GM19239 (cell line): ENCODE results near the gene ATAD3C.
A peak's percentile ranks its signal among the peaks of the same experiment; 100 is the strongest.

Experiments used
- DNase-seq: peaks from one replicate; pipeline ENCODE4 v3.0.0; 2011; ENCODE audit warnings: low spot score; ENCODE audit not compliant: insufficient read length
- FAIRE-seq: peaks from 2 replicates; lab custom pipeline; 2011; peaks lifted over from hg19 to GRCh38; lab: Jason Lieb, UNC

Gene ATAD3C

GRCh38 chr1:1429671-1430073, 19.8 kb upstream of the ATAD3C start:
- FAIRE-seq = no peak
- no peak for DNase-seq

- no peak for FAIRE-seq
- DNase-seq = no peak
These were observed 19.1 kb upstream of the ATAD3C start for GRCh38 chr1:1430114-1430982.

GRCh38 chr1:1430992-1431844, 18.3 kb upstream of the ATAD3C start:
- DNase-seq (no peak), FAIRE-seq (no peak)

- FAIRE-seq (no peak), DNase-seq (peak; percentile 14)
These were observed 17.6 kb upstream of the ATAD3C start for GRCh38 chr1:1431845-1432273.

- FAIRE-seq = no peak
These were observed 17.1 kb upstream of the ATAD3C start for GRCh38 chr1:1432274-1432950.

GRCh38 chr1:1432951-1433803, 16.3 kb upstream of the ATAD3C start:
- FAIRE-seq (peak; percentile 56), DNase-seq (peak; percentile 55)

More at GRCh38 chr1:1432274-1432950, 17.1 kb upstream of the ATAD3C start:
- no peak for DNase-seq

GRCh38 chr1:1433804-1434130, 15.7 kb upstream of the ATAD3C start:
- DNase-seq (peak; percentile 50), FAIRE-seq (no peak)

GRCh38 chr1:1434131-1434823, 15.2 kb upstream of the ATAD3C start:
- FAIRE-seq (no peak), DNase-seq (peak; percentile 59)

- peak; percentile 17 for DNase-seq
- peak; percentile 39 for FAIRE-seq
These were observed 14.7 kb upstream of the ATAD3C start for GRCh38 chr1:1434824-1435105.

GRCh38 chr1:1435106-1435903, 14.2 kb upstream of the ATAD3C start, which contains the start of gene VWA1:
VWA1 (plus strand) TSS chr1:1435690; CDS start chr1:1435749, 59 bp downstream.
- DNase-seq (peak; percentile 96), FAIRE-seq (no peak)

- no peak for FAIRE-seq
- DNase-seq = peak; percentile 20
These were observed 13.4 kb upstream of the ATAD3C start for GRCh38 chr1:1435911-1436629.

- FAIRE-seq = no peak
- DNase-seq = no peak
These were observed 12.9 kb upstream of the ATAD3C start for GRCh38 chr1:1436630-1437032.

- DNase-seq (peak; percentile 33), FAIRE-seq (no peak)
These were observed 12.2 kb upstream of the ATAD3C start for GRCh38 chr1:1437033-1437903.

GRCh38 chr1:1437904-1438376, 11.5 kb upstream of the ATAD3C start:
- peak; percentile 92 for FAIRE-seq
- peak; percentile 100 for DNase-seq

- FAIRE-seq (no peak), DNase-seq (no peak)
These were observed 10.7 kb upstream of the ATAD3C start for GRCh38 chr1:1438531-1439381.
